OCI-LY1 (cell line): Measurements from ENCODE around the gene CTBP2.

Experiments used
- CTCF ChIP-seq: fragments of 200-600 bp; sonication (generic), shearing (Covaris generic); IDR thresholded peaks from 2 replicates; pipeline ENCODE4 v1.5.1; 2017; ENCODE audit warnings: mild to moderate bottlenecking, antibody characterized with exemption, low read length, moderate library complexity, mixed read lengths
- EZH2 ChIP-seq: fragments of 200-600 bp; sonication (generic), shearing (Covaris generic); IDR thresholded peaks from 2 replicates; pipeline ENCODE4 v1.8.0; 2017; ENCODE audit warnings: borderline replicate concordance, mixed run types, mild to moderate bottlenecking, antibody characterized with exemption, low read length, moderate library complexity, mixed read lengths

- TF ChIP-seq EZH2 (no peak), CTCF (no peak)
Observed at GRCh38 chr10:125043841-125044658, 116.3 kb downstream of the CTBP2 start.
